HG03469 (cell line): ENCODE measurements around the gene ZNF107.
"Not testable (repeated sequence)": the region's sequence is repeated elsewhere in the genome, so short reads cannot be mapped to it uniquely, and the experiment has no call there.

Experiments used
- ATAC-seq: cut with Tn5 transposase; IDR thresholded peaks from one replicate; pipeline ENCODE4 v1.9.1; 2021; ENCODE audit warnings: mild to moderate bottlenecking, moderate library complexity, moderate number of reproducible peaks; ENCODE audit not compliant: unreplicated experiment

Gene ZNF107

GRCh38 chr7:64642875-64643274, 23.1 kb upstream of the ZNF107 start:
- no peak for ATAC-seq

- no peak for ATAC-seq
These were observed 22.4 kb upstream of the ZNF107 start for GRCh38 chr7:64643566-64643965.

GRCh38 chr7:64651203-64651602, 14.7 kb upstream of the ZNF107 start:
- ATAC-seq: no peak

- ATAC-seq: no peak
These were observed 14.2 kb upstream of the ZNF107 start for GRCh38 chr7:64651632-64652165.

GRCh38 chr7:64653721-64654401, 12.1 kb upstream of the ZNF107 start:
- ATAC-seq: no peak

- no peak for ATAC-seq
These were observed 11.0 kb upstream of the ZNF107 start for GRCh38 chr7:64654796-64655548.

GRCh38 chr7:64655811-64656210, 10.1 kb upstream of the ZNF107 start:
- no peak for ATAC-seq

- no peak for ATAC-seq
These were observed 9.4 kb upstream of the ZNF107 start for GRCh38 chr7:64656489-64656888.

GRCh38 chr7:64662091-64662490, 3.8 kb upstream of the ZNF107 start:
- ATAC-seq: not testable (repeated sequence)

GRCh38 chr7:64666663-64667050, 724 bp downstream of the ZNF107 start:
- no peak for ATAC-seq

- no peak for ATAC-seq
These were observed 1.4 kb downstream of the ZNF107 start for GRCh38 chr7:64667311-64667710.

GRCh38 chr7:64672414-64672813, 6.5 kb downstream of the ZNF107 start:
- no peak for ATAC-seq

GRCh38 chr7:64685091-64685490, 19.2 kb downstream of the ZNF107 start:
- no peak for ATAC-seq

- ATAC-seq: no peak
These were observed 19.8 kb downstream of the ZNF107 start for GRCh38 chr7:64685741-64686140.

- no peak for ATAC-seq
These were observed 20.7 kb downstream of the ZNF107 start for GRCh38 chr7:64686493-64687184.

- no peak for ATAC-seq
These were observed 21.3 kb downstream of the ZNF107 start for GRCh38 chr7:64687249-64687648.

- ATAC-seq: no peak
These were observed 23.1 kb downstream of the ZNF107 start for GRCh38 chr7:64688988-64689387.

GRCh38 chr7:64691831-64692230, 25.9 kb downstream of the ZNF107 start:
- ATAC-seq: no peak

- not testable (repeated sequence) for ATAC-seq
These were observed 31.9 kb downstream of the ZNF107 start for GRCh38 chr7:64697863-64698262.

- ATAC-seq: no peak
These were observed 40.8 kb downstream of the ZNF107 start for GRCh38 chr7:64706625-64707292.

GRCh38 chr7:64717896-64718295, 52.0 kb downstream of the ZNF107 start:
- not testable (repeated sequence) for ATAC-seq
